NCI-H187 treated with DMSO at 0.1 percent for 48 hours (cell line): ENCODE data around the gene DLST.
A peak's percentile ranks its signal among the peaks of the same experiment; 100 is the strongest.
"Not testable (repeated sequence)": the region's sequence is repeated elsewhere in the genome, so short reads cannot be mapped to it uniquely, and the experiment has no call there.

Source experiments
- DNase-seq: peaks from one replicate; lab custom pipeline; 2025; lab: John Stamatoyannopoulos, UW

The DLST gene

DNA sequence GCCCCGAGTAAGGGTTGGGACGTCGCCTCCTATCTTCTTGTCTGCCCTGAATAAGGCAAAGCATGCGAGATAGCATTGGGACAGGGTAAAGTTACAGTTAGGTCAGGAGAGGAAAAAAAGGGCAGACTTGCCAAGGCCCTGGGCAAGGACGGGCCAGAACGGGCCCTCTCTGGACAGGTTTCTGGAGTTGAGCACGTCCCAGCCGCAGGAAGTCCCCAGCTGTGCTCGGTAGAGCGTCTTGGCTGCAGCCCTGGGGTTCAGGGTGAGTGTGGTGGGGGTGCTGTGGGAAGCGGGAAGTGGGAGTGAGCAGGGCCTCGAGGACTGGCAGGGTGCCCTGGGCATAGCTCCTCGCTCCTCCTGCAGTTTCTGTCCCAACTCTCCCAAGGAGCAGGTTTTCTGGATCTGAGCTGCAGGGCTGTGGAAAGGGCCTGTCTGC lies 35.9 kb downstream of the DLST start:
- no peak for DNase-seq

DNA sequence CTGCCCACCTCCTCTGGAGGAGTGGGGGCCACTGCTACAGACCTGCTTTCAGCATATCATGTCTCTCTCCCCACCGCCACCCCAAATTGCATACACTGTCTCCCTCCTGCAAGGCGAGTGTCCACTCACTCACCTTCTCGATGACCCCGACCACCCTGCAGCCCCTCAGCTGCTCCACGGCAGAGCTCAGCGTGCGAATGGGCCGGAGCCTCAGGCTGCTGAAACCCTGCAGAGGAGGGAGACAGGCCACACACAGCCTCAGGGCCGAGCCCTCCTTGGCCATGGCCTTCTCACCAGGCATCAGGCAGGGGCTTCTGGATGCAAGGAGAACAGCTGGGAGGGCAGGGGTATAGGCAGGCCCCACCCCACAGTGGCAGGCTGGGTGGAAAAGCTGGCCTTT lies 36.7 kb downstream of the DLST start:
- no peak for DNase-seq

DNA sequence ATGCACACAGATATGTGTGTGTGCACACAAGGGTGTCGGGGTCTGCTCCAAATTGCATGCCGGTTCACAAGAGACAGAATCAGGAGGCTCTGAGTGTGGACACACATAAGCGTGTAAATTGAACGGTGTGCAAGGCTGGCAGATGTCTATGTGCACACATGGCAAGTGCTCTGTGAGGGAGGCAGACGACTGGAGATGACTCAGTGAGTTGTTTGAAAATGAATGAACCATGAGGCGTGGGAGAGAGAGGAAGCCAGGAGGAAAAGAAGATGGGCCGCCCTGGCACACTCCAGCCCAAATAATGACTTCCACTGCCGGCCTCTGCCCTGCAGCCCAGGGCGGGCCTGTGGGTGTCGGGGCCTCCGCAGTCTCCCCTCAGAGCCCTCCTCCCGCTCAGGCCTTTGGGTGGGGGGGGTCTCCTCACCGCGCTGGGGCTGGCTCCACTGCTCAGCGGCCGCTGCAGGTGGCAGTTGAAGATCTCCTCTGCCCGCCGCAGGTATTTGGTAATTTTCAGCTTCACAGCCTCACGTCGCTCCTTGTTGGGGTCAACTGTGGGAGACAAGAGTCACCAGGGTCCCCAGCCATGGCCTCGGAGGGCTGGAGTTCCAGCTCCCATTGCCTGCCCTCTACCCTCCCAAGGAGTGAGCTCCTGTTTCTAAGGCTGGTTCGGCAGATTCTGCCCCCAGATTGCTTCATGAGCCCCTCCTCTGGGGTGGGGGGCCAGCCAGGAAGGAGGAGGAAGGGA lies 37.9 kb downstream of the DLST start:
- no peak for DNase-seq

DNA sequence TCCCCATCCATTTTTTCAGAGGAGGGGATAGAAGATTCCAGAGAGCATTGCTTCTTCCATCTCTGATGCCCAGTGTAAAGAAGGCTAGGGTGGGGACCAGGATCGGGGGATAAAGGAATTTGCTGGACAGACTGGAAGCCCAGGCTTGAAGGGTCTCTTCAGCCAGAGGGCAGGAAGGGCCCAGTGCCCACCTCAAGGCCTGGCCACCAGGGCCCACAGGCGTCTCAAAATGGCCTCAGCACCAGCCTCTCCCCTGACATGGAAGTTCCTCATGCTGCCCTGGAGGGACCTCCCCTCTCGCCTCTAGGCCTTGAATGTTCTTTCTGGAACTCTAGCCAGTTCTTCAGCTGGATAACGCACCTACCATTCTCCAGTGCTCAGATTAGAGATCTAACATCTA lies 38.6 kb downstream of the DLST start:
- DNase-seq, result no peak

DNA sequence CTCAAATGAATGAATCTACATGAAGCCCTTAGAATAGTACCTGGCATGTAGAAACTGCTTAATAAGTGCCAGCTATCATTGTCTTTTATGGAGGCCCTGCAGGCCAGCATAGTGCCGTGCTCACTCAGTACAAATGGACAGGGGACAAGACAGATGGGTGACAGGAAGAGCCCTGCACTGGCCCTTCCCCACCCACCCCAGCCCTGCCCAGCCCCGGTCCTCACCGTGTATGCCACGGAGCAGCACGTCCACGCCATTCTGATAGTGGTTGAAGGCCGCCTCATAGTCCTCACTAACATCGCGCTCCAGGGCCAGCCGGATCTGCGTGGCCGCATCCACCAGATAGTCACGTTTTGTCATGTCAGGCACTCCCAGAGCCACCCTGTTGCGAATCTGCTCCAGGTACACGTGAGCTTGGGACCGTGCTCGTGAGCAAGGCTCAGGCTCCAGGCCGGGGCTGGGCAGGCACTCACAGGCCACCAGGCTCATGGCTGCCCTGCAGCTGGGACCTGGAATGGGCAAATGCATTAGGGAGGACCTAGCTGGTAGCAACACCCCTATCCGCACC lies 39.4 kb downstream of the DLST start:
- DNase-seq, result no peak

DNA sequence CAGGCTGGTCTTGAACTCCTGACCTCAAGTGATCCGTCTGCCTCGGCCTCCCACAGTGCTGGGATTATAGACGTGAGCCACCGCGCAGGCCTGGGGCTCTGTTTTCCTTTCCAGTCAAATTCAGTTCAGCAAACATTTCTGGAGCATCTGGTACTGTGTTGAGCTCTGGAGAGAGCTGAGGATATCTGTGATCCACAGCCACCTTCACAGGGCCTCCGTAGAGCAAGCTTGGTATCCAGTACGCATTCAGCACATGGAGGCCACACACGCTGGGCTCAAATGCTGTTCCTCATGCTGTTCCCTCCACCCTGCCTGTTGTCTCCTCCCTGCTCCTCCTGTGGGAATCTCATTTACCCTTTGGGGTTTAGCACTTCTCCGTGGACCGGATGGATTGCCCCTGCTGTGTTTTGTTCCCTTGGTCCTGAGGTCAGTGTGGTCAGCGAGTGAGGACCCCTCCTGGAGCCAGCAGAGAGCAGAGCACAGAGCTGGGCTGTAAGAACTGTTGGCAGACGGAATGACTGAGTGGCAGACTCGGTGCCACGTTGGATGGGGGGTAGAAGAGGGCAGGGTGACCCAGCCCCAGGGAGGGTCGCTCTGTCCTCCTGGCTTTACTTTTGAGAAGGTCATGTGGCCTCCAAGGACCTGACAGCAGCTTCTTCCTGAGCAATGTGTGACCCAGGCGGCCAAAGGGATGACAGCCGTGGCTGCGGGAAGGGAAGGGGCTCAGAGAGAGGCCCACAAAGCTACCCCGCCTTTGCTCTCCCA lies 40.5 kb downstream of the DLST start:
- DNase-seq, result no peak

DNA sequence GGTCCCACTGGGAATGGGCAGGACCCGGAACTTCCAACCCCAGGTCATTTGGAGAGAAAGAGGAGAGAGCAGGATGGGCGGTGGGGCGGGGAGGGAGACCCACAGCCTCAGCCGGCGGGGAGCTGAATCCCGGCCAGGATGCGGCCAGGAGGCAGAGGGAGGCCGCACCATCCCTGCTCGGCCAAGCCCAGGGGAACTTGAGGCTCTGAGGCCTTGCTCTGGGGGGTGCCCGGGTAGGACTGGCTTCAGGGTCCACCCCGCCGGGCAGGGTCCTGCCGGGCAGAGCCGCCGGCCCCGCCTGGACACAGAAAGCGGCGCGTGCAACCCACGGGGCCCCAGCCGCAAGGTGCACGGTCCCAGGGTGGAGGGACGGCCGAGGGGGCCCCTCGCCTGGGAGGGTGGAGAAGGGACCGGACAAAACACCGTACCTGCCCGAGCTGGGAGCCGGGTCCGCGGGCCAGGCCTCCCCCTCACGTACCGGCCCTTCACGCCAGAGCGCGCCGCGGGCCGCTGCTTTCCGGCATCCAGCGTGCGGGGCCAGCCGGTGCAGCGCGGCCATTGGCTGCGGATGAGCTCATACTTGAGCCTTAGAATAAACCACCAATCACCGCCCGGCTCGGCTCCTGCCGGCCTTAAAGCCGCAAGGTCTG lies 41.2 kb downstream of the DLST start, which contains the start of gene RPS6KL1:
RPS6KL1 (minus strand) TSS at position 509 of the 650 bp plus-strand sequence. CDS start 1,719 bp downstream, outside the sequence.
- peak; percentile 80 for DNase-seq

DNA sequence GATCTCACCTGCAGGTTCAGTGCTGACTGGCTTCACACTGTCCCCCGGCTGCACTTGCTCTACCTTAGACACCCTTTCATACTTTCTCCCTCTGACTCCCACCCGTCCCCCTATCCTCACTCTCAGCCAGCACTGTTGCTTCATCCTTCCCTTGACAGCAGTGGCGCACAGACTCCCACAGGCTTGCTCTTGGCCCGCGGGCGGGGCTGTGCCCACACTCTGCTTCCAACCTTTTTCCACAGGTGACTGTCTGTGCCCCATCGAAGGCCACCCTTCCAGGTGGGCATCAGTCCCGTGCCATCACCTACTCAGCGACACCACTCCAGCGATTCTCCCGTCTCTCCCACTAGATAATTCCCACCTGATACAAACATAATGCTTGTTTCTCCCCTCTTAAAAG lies 42.3 kb downstream of the DLST start:
- no peak for DNase-seq

DNA sequence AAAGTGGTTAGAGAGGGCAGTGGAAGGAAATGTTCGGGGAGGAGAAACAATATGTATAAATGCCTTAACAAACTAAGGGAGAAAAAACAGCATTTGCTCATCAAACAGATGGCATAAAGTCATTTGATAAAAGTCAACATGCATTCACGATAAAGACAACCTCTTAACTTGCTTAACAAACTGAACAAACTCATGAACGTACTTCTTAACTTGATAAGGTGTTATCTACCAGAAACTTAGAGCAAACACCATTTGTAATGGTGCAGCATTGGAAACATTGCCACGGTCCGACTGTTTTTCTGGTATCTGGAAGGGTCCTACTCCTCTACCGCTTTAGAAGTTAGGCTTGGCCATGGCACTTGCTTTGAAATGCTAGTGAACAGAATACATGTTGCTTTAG lies 45.5 kb downstream of the DLST start:
- no peak for DNase-seq

DNA sequence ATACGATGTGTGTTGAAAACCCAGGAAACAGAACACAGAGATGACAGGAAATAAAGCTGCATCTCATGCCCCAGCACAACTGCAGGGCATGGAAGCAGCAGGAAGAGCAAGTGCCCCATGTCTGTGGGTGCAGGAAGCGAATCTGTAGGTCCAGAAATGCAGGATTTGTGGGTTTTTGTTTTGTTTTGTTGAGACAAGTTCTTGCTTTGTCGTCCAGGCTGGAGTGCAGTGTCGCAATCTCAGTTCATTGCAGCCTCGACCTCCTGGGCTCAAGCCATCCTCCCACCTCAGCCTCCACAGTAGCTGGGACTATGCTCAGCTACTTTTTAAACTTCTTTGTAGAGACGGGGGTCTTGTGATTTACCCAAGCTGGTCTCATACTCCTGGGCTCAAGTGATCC lies 47.5 kb downstream of the DLST start:
- no peak for DNase-seq

DNA sequence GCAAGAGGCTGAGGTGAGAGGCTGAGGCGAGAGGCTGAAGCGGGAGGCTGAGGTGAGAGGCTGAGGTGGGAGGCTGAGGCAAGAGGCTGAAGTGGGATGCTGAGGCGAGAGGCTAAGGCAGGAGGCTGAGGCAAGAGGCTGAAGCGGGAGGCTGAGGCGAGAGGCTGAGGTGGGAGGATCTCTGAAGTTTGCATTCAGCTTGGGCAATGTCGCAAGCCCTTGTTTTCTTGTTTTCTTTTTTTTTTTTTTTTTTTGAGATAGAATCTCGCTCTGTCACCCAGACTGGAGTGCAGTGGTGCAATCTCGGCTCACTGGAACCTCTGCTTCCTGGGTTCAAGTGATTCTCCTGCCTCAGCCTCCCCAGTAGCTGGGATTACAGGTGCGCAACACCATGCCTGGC lies 50.0 kb downstream of the DLST start:
- DNase-seq, result not testable (repeated sequence)

DNA sequence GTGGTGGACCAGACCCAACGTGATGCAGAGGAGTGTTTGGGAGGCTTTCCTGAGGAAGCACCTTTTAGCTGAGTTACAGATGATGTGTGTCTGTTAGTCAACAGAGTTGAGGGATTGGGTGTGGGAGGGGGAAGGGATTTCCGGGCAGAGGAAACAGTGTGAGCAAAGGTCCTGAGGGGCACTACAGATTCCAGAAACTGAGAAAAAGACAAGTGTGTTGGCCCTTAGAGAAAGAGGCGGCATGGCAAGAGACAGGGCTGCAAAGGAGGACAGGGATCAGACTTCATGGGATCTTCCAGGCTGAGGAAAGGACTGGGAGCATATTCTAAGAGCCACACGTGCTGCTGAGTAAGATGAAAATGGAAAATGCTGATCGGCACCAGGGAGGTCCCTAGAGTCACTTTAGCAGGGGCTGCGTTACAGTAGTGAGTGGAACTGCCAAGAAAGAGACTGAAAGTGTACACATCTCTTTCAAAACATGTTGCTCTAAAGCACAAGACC lies 50.7 kb downstream of the DLST start:
- no peak for DNase-seq

DNA sequence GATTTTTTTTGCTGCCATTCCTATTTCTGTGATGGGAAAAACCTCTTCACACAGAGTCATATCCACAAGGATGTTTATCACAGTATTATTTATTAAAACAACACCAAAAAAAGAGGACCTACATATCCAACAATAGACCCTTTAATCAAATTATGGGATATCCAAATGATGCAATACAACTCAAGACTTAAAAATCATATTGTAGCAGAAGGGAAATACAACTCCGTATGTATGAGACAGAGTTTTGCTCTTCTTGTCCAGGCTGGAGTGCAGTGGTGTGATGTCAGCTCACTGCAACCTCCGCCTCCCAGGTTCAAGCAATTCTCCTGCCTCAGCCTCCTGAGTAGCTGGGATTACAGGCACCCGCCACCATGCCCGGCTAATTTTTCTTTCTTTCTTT lies 51.2 kb downstream of the DLST start:
- not testable (repeated sequence) for DNase-seq

DNA sequence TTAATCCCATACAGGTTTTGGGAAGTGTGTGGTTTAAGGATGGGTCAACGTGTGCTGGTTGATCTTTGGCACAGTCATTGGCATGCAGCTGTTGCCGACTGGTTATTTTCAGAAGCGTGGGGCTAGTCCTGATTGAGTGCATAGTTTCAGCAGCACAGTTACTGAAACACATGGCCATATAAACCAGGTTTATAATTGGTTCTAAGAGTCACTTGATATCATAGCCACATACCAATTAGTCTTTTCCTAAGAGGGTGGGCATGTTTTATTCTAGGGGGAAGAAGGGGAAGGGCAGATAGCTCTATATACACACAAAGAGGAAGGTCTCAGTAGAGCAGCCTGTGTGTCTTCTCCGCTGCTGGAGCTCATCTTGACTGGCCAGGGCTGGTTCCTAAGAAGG lies 52.3 kb downstream of the DLST start:
- DNase-seq, result no peak

DNA sequence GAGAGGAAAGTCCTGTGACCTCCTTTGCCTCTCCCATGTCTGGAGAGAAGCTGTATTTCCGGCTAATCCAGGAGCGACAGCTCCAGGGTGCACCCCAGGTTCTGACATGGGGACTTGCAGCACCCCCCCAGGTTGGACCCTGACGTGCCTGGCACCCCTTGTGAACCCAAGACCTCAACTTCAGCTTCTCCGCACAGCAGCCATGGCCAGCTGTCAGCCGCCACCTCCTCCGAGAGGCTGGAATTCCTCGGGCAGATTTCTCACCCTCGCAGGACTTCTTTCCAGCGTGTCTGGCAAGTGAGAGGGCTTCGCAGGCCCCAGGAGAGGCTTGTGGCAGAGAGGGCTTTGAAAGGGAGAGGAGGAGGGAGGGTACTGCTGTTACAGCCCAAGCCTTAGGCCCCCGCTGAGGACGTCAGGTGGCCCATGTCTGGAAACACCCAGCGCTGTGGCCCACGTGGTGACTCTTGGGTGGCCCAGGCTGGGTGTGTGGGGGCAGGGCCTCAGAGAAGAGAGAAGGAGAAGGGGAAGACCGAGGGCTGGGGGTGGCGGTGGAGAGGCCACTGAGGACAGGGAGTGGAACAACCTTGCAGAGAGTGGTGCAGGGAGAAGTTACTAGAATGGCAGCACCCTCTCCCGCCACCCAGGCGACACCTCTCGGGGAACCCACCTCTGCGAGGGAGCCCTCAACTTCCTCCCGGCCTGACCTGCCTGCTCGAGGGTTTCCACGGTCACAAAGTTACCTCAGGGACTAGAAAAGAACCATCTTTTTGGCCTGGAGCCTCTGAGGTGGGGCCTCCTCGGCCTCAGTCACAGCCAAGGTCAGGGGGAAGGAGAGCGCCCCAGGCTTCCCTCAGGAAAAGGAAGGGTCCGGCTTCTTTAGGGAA lies 53.0 kb downstream of the DLST start:
- DNase-seq, result no peak

DNA sequence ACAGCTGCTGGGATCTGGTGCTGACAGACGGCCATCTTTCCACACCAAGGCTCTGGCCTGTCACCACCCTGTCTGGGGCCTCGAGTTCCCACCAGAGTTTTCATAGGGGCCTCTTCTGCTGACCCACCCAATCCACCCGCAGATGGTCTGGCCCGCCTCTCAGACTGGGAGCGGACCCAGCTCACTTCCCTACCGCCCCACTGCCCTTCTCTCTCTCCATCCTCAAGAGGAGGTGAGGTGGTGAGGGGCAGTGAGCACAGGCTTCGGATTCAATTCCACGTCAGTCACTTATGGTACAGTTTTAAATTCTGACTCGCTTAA lies 53.6 kb downstream of the DLST start:
- no peak for DNase-seq

DNA sequence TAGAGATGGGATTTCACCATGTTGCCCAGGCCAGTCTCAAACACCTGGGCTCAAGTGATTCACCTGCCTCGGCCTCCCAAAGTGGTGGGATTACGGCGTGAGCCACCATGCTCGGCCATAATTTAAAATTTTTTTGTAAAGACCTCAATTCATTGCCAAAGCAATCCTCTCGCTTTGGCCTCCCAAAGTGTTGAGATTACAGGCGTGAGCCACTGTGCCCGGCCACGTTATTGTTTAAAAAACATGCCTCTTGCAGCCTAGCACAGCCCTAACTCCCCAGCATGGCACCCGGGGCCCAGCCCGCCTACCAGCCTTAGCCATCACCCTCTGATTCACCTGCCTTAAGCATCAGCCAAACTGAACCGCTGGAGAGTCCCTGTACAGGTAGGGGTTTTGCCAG lies 54.4 kb downstream of the DLST start:
- DNase-seq, result no peak

DNA sequence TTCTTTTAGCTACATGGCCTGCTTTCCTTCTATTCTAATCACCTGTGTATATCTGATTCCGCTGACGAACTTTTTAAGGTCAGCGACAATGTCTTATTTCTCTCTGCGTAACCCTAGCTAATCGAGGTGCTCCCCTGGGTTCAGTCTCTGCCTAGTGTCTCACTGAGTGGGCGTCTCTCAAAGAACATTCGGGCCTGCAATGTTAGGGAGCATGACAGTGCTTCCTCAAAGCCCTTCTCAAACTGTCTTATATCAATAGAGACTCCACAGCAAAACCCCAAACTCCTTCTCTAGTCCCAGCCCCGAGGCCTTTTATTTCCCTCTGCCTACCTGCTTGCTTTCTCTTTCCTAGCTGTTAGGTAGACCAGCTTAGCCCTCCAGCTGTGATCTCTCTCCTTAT lies 55.0 kb downstream of the DLST start:
- no peak for DNase-seq

DNA sequence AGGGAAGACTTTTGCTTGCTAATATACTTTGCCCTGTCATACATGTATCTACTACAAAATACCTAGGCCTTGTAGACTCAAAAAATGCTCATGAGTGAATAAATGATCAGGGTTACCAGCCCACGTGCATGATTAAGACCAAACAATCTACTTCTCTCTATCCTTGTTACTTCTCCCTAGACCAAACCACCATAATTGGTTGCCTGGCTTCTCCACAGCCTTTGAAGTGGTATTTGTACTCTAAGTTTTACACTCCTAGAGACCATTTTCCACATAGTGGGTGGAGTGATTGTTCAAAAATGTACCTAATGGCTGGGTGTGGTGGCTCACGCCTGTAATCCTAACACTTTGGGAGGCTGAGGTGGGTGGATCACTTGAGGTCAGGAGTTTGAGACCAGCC lies 55.5 kb downstream of the DLST start:
- DNase-seq, result no peak

DNA sequence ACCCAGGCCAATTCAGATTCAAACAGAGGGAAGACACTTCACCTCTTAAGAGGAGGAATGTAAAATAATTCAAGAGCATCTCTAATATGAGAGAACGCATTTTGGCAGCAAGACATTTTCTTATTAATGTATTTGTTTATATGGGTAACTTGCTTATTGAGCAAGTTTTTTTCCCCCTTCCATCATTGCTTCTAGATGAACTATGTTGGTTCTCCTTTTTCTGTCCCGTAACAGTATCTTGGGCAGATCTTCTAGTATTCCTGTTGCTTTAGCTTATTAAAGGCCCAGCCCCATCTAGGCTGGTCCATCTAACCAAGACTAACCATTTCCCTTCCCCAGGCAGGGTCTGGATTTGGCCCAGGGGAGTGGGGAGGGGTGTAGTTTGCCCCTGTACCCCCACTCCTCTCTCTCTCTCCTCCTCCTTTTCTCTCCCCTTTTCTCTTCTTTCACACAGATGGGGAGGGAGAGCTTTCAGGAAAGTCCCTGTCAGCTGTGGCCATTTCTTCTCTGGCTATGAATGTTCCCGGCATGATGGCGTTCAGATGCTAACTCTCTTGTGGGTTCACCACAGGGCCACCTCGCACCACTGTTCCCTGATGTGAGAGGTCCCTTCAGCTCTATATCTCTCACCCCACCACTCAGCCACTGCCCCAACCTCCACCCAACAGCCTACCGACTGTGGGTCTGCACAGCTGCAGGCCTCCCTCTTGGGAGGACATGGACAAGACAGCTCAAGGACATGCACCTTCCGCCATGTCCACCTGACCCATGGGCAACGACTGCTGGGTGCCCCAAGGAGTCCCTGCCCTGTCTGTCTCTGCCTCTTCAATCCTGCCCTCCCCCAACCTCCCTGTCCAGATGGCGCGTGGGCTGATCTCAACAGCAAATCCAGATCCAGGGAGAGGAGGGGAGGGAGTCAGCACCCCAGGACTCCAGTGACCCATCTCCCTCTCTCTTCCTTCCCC lies 57.1 kb downstream of the DLST start:
- DNase-seq, result no peak
